ENCODE results near the gene EVI2A.

EVI2A gene

GRCh38 chr17:31272236-31272635 is 49.2 kb downstream of the EVI2A start:
- DNase-seq = no peak

GRCh38 chr17:31269578-31269983 is 51.8 kb downstream of the EVI2A start:
- no peak for DNase-seq

- DNase-seq = no peak
Measured at GRCh38 chr17:31269036-31269577, 52.3 kb downstream of the EVI2A start.

Measured in NCI-H1105 treated with DMSO at 0.1 percent for 48 hours (cell line).